IMR-90 (cell line): ENCODE results near the gene TMCC3. TPM values are rescaled to one million over a fixed set of nuclear protein-coding genes. Genes with fewer than 3 reads are reported as not detected.

ENCODE experiments used
- ATAC-seq: fragments of 200-7000 bp; cut with Tn5 transposase; 2 replicates; pipeline ENCODE4 v1.9.1; 2020; ENCODE audit warnings: low read depth, mild to moderate bottlenecking, moderate library complexity
- BruUV-seq: library from RNA; stranded (reverse); fragments of 400-500 nt; replicated peaks from 2 replicates; lab custom pipeline; 2021; lab: Mats Ljungman, UMichigan
- CTCF ChIA-PET: fragments of 300-600 bp; formaldehyde crosslinking; extraction: SDS; loops from one replicate; lab custom pipeline; 2021; ENCODE audit warnings: antibody characterized with exemption; lab: Yijun Ruan, JAX
- POLR2A ChIA-PET: fragments of 300-600 bp; sonication (Branson Sonifier 250); formaldehyde crosslinking; loops from one replicate; lab custom pipeline; 2022; ENCODE audit warnings: antibody characterized with exemption; ENCODE audit not compliant: unreplicated experiment; lab: Charles Lee
- DNase-seq: peaks from one replicate; pipeline ENCODE4 v3.0.0; 2013
- H2AFZ ChIP-seq: replicated peaks from 2 replicates; pipeline ENCODE3; 2013; ENCODE audit warnings: low read length, mild to moderate bottlenecking; ENCODE audit not compliant: poor library complexity
- H2AK5ac ChIP-seq: 2 replicates; pipeline ENCODE4 v1.6.1; 2013; ENCODE audit warnings: low read depth, low read length, inconsistent platforms
- H2AK9ac ChIP-seq: replicated peaks from 2 replicates; pipeline ENCODE3; 2013; ENCODE audit warnings: mild to moderate bottlenecking, low read depth, low read length, moderate library complexity; ENCODE audit not compliant: poor library complexity
- H2BK120ac ChIP-seq: 2 replicates; pipeline ENCODE4 v1.6.1; 2013; ENCODE audit warnings: low read depth, low read length, inconsistent platforms
- H2BK15ac ChIP-seq: 3 replicates; pipeline ENCODE4 v1.6.1; 2013; ENCODE audit warnings: low read depth, low read length, inconsistent platforms
- H2BK20ac ChIP-seq: 2 replicates; pipeline ENCODE4 v1.6.1; 2013; ENCODE audit warnings: low read depth, mild to moderate bottlenecking, inconsistent platforms, low read length, moderate library complexity
- H2BK5ac ChIP-seq: 2 replicates; pipeline ENCODE4 v1.6.1; 2013; ENCODE audit warnings: mild to moderate bottlenecking, low read depth, low read length, inconsistent platforms; ENCODE audit not compliant: poor library complexity, severe bottlenecking
- H3K14ac ChIP-seq: replicated peaks from 2 replicates; pipeline ENCODE4 v1.6.1; 2013; ENCODE audit warnings: low read depth, low read length, inconsistent platforms
- H3K18ac ChIP-seq: 2 replicates; pipeline ENCODE4 v1.6.1; 2013; ENCODE audit warnings: low read depth, low read length, control low read depth
- H3K23ac ChIP-seq: 2 replicates; pipeline ENCODE4 v1.6.1; 2013; ENCODE audit warnings: low read depth, low read length, inconsistent platforms
- H3K27ac ChIP-seq: 2 replicates; pipeline ENCODE4 v1.5.1; 2013; ENCODE audit warnings: mild to moderate bottlenecking, control low read depth, low read length; ENCODE audit not compliant: insufficient read depth
- H3K27me3 ChIP-seq: 2 replicates; pipeline ENCODE4 v1.6.1; 2013; ENCODE audit warnings: low read length; ENCODE audit not compliant: control insufficient read depth, insufficient read depth
- H3K36me3 ChIP-seq: 2 replicates; pipeline ENCODE4 v1.6.1; 2013; ENCODE audit warnings: low read length, mixed read lengths; ENCODE audit not compliant: control insufficient read depth, insufficient read depth
- H3K4ac ChIP-seq: 2 replicates; pipeline ENCODE4 v1.6.1; 2013; ENCODE audit warnings: low read depth, low read length, inconsistent platforms
- H3K4me1 ChIP-seq: 2 replicates; pipeline ENCODE4 v1.6.1; 2013; ENCODE audit warnings: low read length, mixed read lengths; ENCODE audit not compliant: control insufficient read depth, insufficient read depth
- H3K4me2 ChIP-seq: 2 replicates; pipeline ENCODE4 v1.6.1; 2013; ENCODE audit warnings: low read depth, mild to moderate bottlenecking, control low read depth, low read length, moderate library complexity
- H3K4me3 ChIP-seq: 2 replicates; pipeline ENCODE4 v1.5.1; 2013; ENCODE audit warnings: low read depth, mild to moderate bottlenecking, control low read depth, low read length, moderate library complexity; ENCODE audit not compliant: insufficient read depth
- H3K56ac ChIP-seq: 2 replicates; pipeline ENCODE4 v1.6.1; 2013; ENCODE audit warnings: low read length, inconsistent platforms; ENCODE audit not compliant: insufficient read depth; ENCODE audit errors: extremely low read depth
- H3K79me1 ChIP-seq, 2 experiments: 2 replicates each; pipeline ENCODE4 v1.6.1; 2013; ENCODE audit warnings: low read length in 2 of 2, inconsistent platforms in 1 of 2, low read depth in 1 of 2
- H3K9ac ChIP-seq: 2 replicates; pipeline ENCODE4 v1.6.1; 2013; ENCODE audit warnings: low read depth, low read length, control low read depth
- H3K9me1 ChIP-seq: 2 replicates; pipeline ENCODE4 v1.6.1; 2013; ENCODE audit warnings: low read length, inconsistent platforms; ENCODE audit not compliant: insufficient read depth
- H3K9me3 ChIP-seq: 2 replicates; pipeline ENCODE4 v1.6.1; 2013; ENCODE audit warnings: low read length; ENCODE audit not compliant: control insufficient read depth, insufficient read depth
- H4K20me1 ChIP-seq: 2 replicates; pipeline ENCODE4 v1.6.1; 2013; ENCODE audit warnings: low read length, inconsistent platforms; ENCODE audit not compliant: insufficient read depth
- H4K5ac ChIP-seq: 2 replicates; pipeline ENCODE4 v1.6.1; 2013; ENCODE audit warnings: mild to moderate bottlenecking, low read depth, low read length, control low read depth
- H4K8ac ChIP-seq, 2 experiments: 2 replicates each; pipeline ENCODE4 v1.6.1; 2013; ENCODE audit warnings: low read depth in 2 of 2, low read length in 2 of 2, control low read depth in 1 of 2, inconsistent platforms in 1 of 2
- H4K91ac ChIP-seq: 2 replicates; pipeline ENCODE4 v1.6.1; 2013; ENCODE audit warnings: low read depth, low read length, inconsistent platforms; ENCODE audit not compliant: insufficient read depth
- BHLHE40 ChIP-seq: fragments of 150-350 bp; IDR thresholded peaks from 2 replicates; pipeline ENCODE4 v1.6.1; 2016; ENCODE audit warnings: mild to moderate bottlenecking, low read depth, low read length
- CHD1 ChIP-seq: IDR thresholded peaks from 2 replicates; pipeline ENCODE4 v1.6.1; 2012; ENCODE audit warnings: low read depth, low read length, improper control_type of control experiment
- ELK1 ChIP-seq: fragments of 150-350 bp; IDR thresholded peaks from 2 replicates; pipeline ENCODE4 v1.6.1; 2016; ENCODE audit warnings: low read depth, mild to moderate bottlenecking, low read length, moderate library complexity, borderline replicate concordance
- FOS ChIP-seq: fragments of 150-350 bp; IDR thresholded peaks from 2 replicates; pipeline ENCODE4 v1.6.1; 2016; ENCODE audit warnings: low read depth, low read length
- MAFK ChIP-seq: IDR thresholded peaks from 2 replicates; pipeline ENCODE4 v1.6.1; 2012; ENCODE audit warnings: low read depth, low read length, improper control_type of control experiment
- MAZ ChIP-seq: IDR thresholded peaks from 2 replicates; pipeline ENCODE4 v1.6.1; 2012; ENCODE audit warnings: low read depth, mild to moderate bottlenecking, low read length, improper control_type of control experiment, moderate library complexity, borderline replicate concordance
- MXI1 ChIP-seq: IDR thresholded peaks from 2 replicates; pipeline ENCODE4 v1.6.1; 2012; ENCODE audit warnings: low read depth, mild to moderate bottlenecking, low read length, moderate library complexity, borderline replicate concordance
- NFE2L2 ChIP-seq: fragments of 150-350 bp; IDR thresholded peaks from 2 replicates; pipeline ENCODE4 v1.6.1; 2016; ENCODE audit warnings: low read depth, mild to moderate bottlenecking, low read length
- POLR2A ChIP-seq: IDR thresholded peaks from 2 replicates; pipeline ENCODE4 v1.6.1; 2012; ENCODE audit warnings: mild to moderate bottlenecking, low read depth, low read length
- RAD21 ChIP-seq: IDR thresholded peaks from 2 replicates; pipeline ENCODE4 v1.6.1; 2012; ENCODE audit warnings: low read length, improper control_type of control experiment
- RCOR1 ChIP-seq: IDR thresholded peaks from 2 replicates; pipeline ENCODE4 v1.6.1; 2012; ENCODE audit warnings: mild to moderate bottlenecking, low read length, improper control_type of control experiment; ENCODE audit not compliant: insufficient replicate concordance
- RFX5 ChIP-seq: IDR thresholded peaks from 2 replicates; pipeline ENCODE4 v1.8.0; 2012; ENCODE audit warnings: low read depth, mild to moderate bottlenecking, low read length, moderate library complexity
- SMC3 ChIP-seq: fragments of 150-350 bp; IDR thresholded peaks from 2 replicates; pipeline ENCODE4 v1.6.1; 2016; ENCODE audit warnings: low read depth, mild to moderate bottlenecking, antibody characterized with exemption, low read length, moderate library complexity
- WGBS, 2 experiments: methylation state at CpG; one replicate each; pipeline versions ENCODE4 v1.1.5 to v1.1.7; 2013; ENCODE audit warnings: missing lambda C conversion rate in 2 of 2; ENCODE audit not compliant: insufficient read length in 1 of 2; ENCODE audit errors: extremely low coverage in 2 of 2; 5-methylcytosine and 5-hydroxymethylcytosine counted together
- dilution Hi-C: fragments of 300-500 bp; cut with HindIII; formaldehyde crosslinking; loops from one replicate; pipeline ENCODE4 v1.14.3; 2018; ENCODE audit warnings: low sequenced_read_pairs; ENCODE audit not compliant: unreplicated experiment
- in situ Hi-C: fragments of 300-500 bp; cut with MboI; formaldehyde crosslinking; loops from 3 replicates; pipeline ENCODE4 v1.14.3; 2019; ENCODE audit warnings: low sequenced_read_pairs, inconsistent platforms, mixed read lengths
- intact Hi-C: fragments of 100-400 bp; cut with micrococcal nuclease; formaldehyde crosslinking; loops from 2 replicates; pipeline ENCODE4 v1.10.0; 2022
- polyA plus RNA-seq, 3 experiments: library from polyadenylated mRNA; depleted of rRNA; stranded (reverse); fragments of >200 nt; gene quantifications; 2 replicates each; pipeline ENCODE4 v1.2.3, GENCODE V29; 2012; ENCODE audit warnings: low replicate concordance in 1 of 3
- total RNA-seq: library from RNA; depleted of rRNA; stranded (reverse); fragments of >200 nt; gene quantifications from 2 replicates; pipeline ENCODE4 v1.2.3, GENCODE V29; 2012
- TF ChIP-seq, protein P1 (sequence below): fragments of 150-350 bp; IDR thresholded peaks from 2 replicates; pipeline ENCODE4 v1.6.1; 2017; ENCODE audit warnings: mild to moderate bottlenecking, antibody characterized with exemption, low read length, low read depth
- TF ChIP-seq, protein P2 (sequence below): conservative IDR thresholded peaks from 2 replicates; pipeline ENCODE4 v1.5.1; 2012; ENCODE audit warnings: mild to moderate bottlenecking, low read depth, low read length, improper control_type of control experiment

Gene TMCC3
- total and polyA plus RNA-seq, 2 of the 4 experiments (the other 2 are of a cell fraction), result 0.14 to 0.36 TPM

- dilution Hi-C loops, result loop anchor here (25.0 kb wide), 1 partner anchor 398 kb away; the partner anchor contains the start of gene PLXNC1
- Histone ChIP-seq H2BK20ac (no peak overlapping the region), H3K4me3 (no peak overlapping the region), H2BK120ac (no peak overlapping the region), H3K14ac (no peak overlapping the region), H3K9ac (no peak overlapping the region), H3K79me1 (no peaks in the 10 kb centered on the region), H2BK5ac (no peak overlapping the region), H4K5ac (no peak overlapping the region), H3K9me3 (no peaks in the 10 kb centered on the region), H2BK15ac (no peak overlapping the region), H3K23ac (no peak overlapping the region), H3K4ac (no peak overlapping the region), H4K8ac (no peak overlapping the region), H3K27me3 (peaks cover 17% of the 10 kb centered on the region), H2AK9ac (no peak overlapping the region), H3K56ac (no peak overlapping the region), H3K4me2 (no peak overlapping the region), H3K18ac (no peak overlapping the region), H3K9me1 (no peaks in the 10 kb centered on the region), H3K27ac (no peak overlapping the region), H3K36me3 (no peaks in the 10 kb centered on the region), H4K20me1 (no peaks in the 10 kb centered on the region), H4K91ac (no peak overlapping the region), H2AFZ (no peak overlapping the region), H2AK5ac (no peak overlapping the region), H3K4me1 (no peaks in the 10 kb centered on the region)
- in situ Hi-C loops, result loop anchor here (5.0 kb wide), 1 partner anchor 388 kb away; the partner anchor contains the start of gene PLXNC1
- BruUV-seq, result no TSS peak
- no peak for DNase-seq
- intact Hi-C loops, result loop anchor here (5.0 kb wide), 2 partner anchors 78 to 103 kb away; partner anchors contain the start of gene CEP83
- TF ChIP-seq, protein P1, sequence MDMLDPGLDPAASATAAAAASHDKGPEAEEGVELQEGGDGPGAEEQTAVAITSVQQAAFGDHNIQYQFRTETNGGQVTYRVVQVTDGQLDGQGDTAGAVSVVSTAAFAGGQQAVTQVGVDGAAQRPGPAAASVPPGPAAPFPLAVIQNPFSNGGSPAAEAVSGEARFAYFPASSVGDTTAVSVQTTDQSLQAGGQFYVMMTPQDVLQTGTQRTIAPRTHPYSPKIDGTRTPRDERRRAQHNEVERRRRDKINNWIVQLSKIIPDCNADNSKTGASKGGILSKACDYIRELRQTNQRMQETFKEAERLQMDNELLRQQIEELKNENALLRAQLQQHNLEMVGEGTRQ, result no peak
- TF ChIP-seq MAZ (no peak), FOS (no peak), BHLHE40 (no peak), POLR2A (no peak), MAFK (no peak), RAD21 (no peak), ELK1 (no peak), MXI1 (no peak), CHD1 (no peak), RCOR1 (no peak), NFE2L2 (no peak), SMC3 (no peak), RFX5 (no peak)
- TF ChIP-seq, protein P2, sequence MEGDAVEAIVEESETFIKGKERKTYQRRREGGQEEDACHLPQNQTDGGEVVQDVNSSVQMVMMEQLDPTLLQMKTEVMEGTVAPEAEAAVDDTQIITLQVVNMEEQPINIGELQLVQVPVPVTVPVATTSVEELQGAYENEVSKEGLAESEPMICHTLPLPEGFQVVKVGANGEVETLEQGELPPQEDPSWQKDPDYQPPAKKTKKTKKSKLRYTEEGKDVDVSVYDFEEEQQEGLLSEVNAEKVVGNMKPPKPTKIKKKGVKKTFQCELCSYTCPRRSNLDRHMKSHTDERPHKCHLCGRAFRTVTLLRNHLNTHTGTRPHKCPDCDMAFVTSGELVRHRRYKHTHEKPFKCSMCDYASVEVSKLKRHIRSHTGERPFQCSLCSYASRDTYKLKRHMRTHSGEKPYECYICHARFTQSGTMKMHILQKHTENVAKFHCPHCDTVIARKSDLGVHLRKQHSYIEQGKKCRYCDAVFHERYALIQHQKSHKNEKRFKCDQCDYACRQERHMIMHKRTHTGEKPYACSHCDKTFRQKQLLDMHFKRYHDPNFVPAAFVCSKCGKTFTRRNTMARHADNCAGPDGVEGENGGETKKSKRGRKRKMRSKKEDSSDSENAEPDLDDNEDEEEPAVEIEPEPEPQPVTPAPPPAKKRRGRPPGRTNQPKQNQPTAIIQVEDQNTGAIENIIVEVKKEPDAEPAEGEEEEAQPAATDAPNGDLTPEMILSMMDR, result no peak
- 57% methylated on average over 5 of the region's 14 CpGs; no CpG with 5 or more reads in 1 of the 2 experiments for WGBS, 2 experiments
- CTCF ChIA-PET, result interaction anchor here (0.6 to 1.1 kb wide), 3 partner anchors 369 to 400 kb away, joined by 3 to 4 read pairs (median 4); no protein-coding TSS in a partner anchor
- ATAC-seq, result no peak
- POLR2A ChIA-PET, result no interaction called here
Measured at GRCh38 chr12:94534774-94535509, 115.4 kb downstream of the TMCC3 start.
